RWPE2 (cell line): Measurements from ENCODE around the gene FANCC.

ENCODE experiments used
- ATAC-seq: fragments of 200-7000 bp; cut with Tn5 transposase; 3 replicates; pipeline ENCODE4 v1.9.1; 2021; ENCODE audit warnings: low read depth
- DNase-seq: peaks from one replicate; pipeline ENCODE4 v3.0.0-alpha.2; 2020; ENCODE audit warnings: low spot score
- H3K27ac ChIP-seq: fragments of 450-650 bp; 2 replicates; pipeline ENCODE4 v1.5.1; 2017; ENCODE audit warnings: mild to moderate bottlenecking; ENCODE audit not compliant: poor library complexity, severe bottlenecking
- H3K27me3 ChIP-seq: fragments of 250-450 bp; sonication (Bioruptor Pico); 2 replicates; pipeline ENCODE4 v1.5.1; 2021; ENCODE audit warnings: mild to moderate bottlenecking, moderate library complexity; ENCODE audit not compliant: insufficient read depth, poor library complexity, severe bottlenecking
- H3K36me3 ChIP-seq: fragments of 250-450 bp; sonication (Bioruptor Pico); 2 replicates; pipeline ENCODE4 v1.5.1; 2020; ENCODE audit warnings: low read depth, mild to moderate bottlenecking, moderate library complexity
- H3K4me1 ChIP-seq: fragments of 250-450 bp; sonication (Bioruptor Pico); 2 replicates; pipeline ENCODE4 v1.5.1; 2021; ENCODE audit warnings: mild to moderate bottlenecking, moderate library complexity; ENCODE audit not compliant: insufficient read depth, poor library complexity, severe bottlenecking
- H3K4me3 ChIP-seq: fragments of 250-450 bp; sonication (Bioruptor Pico); 2 replicates; pipeline ENCODE4 v1.5.1; 2021; ENCODE audit warnings: mild to moderate bottlenecking, moderate library complexity; ENCODE audit not compliant: severe bottlenecking
- H3K9me3 ChIP-seq: fragments of 250-450 bp; sonication (Bioruptor Pico); 2 replicates; pipeline ENCODE4 v1.5.1; 2021; ENCODE audit warnings: mild to moderate bottlenecking, moderate library complexity; ENCODE audit not compliant: severe bottlenecking
- CTCF ChIP-seq: fragments of 450-650 bp; IDR thresholded peaks from one replicate; pipeline ENCODE4 v1.5.1; 2017; ENCODE audit warnings: mild to moderate bottlenecking, moderate library complexity; ENCODE audit not compliant: poor library complexity, severe bottlenecking

FANCC gene

GRCh38 chr9:95317119-95317892 is at the start of gene FANCC:
Gene FANCC (minus strand): TSS chr9:95317709. CDS start chr9:95249291, 68,418 bp downstream.
- DNase-seq (peak; percentile 91), ATAC-seq (peak; percentile 75)
- H3K27ac ChIP-seq = peak within 1 kb of the TSS; percentile 87

GRCh38 chr9:95366731-95367325 is 49.3 kb upstream of the FANCC start:
- H3K4me1 ChIP-seq = no peaks in the 10 kb centered on the region
- DNase-seq (no peak), ATAC-seq (no peak)
- H3K9me3 ChIP-seq = no peaks in the 10 kb centered on the region
- H3K27ac ChIP-seq = no peak overlapping the region
- no peaks in the 10 kb centered on the region for H3K27me3 ChIP-seq
- H3K36me3 ChIP-seq = no peaks in the 10 kb centered on the region
- TF ChIP-seq CTCF = no peak
- no peak overlapping the region for H3K4me3 ChIP-seq

More at GRCh38 chr9:95317119-95317892, at the start of gene FANCC:
- Histone ChIP-seq H3K27me3 (no peaks in the 10 kb centered on the region), H3K4me3 (peak within 1 kb of the TSS; percentile 98), H3K9me3 (no peaks in the 10 kb centered on the region), H3K4me1 (peaks cover 15% of the 10 kb centered on the region), H3K36me3 (no peaks in the 10 kb centered on the region)
- no peak for TF ChIP-seq CTCF

GRCh38 chr9:95365766-95366165 is 48.3 kb upstream of the FANCC start:
- TF ChIP-seq CTCF = no peak
- H3K36me3 ChIP-seq = no peaks in the 10 kb centered on the region

GRCh38 chr9:95363051-95363841 is 45.7 kb upstream of the FANCC start:
- Histone ChIP-seq H3K9me3 (no peaks in the 10 kb centered on the region), H3K4me3 (no peak overlapping the region), H3K27me3 (no peaks in the 10 kb centered on the region), H3K36me3 (no peaks in the 10 kb centered on the region), H3K4me1 (no peaks in the 10 kb centered on the region), H3K27ac (no peak overlapping the region)
- DNase-seq (no peak), ATAC-seq (no peak)
- TF ChIP-seq CTCF = no peak

More at GRCh38 chr9:95365766-95366165, 48.3 kb upstream of the FANCC start:
- ATAC-seq = no peak
- H3K4me3 ChIP-seq = no peak overlapping the region
- no peak overlapping the region for H3K27ac ChIP-seq
- no peak for DNase-seq
- H3K4me1 ChIP-seq = no peaks in the 10 kb centered on the region
- no peaks in the 10 kb centered on the region for H3K9me3 ChIP-seq
- no peaks in the 10 kb centered on the region for H3K27me3 ChIP-seq
